CD14-positive monocyte (primary cell): ENCODE data around the gene COL24A1. TPM values are rescaled to one million over a fixed set of nuclear protein-coding genes. Genes with fewer than 3 reads are reported as not detected.

Experiments
- DNase-seq, 3 donors: peaks; one replicate each; pipeline ENCODE4 v3.0.0-alpha.2; 2011 to 2022
- H2AFZ ChIP-seq: 2 replicates; pipeline ENCODE4 v1.6.0; 2012; ENCODE audit warnings: mild to moderate bottlenecking, low read depth, low read length, inconsistent platforms; ENCODE audit not compliant: insufficient read depth, poor library complexity, severe bottlenecking
- H3K27ac ChIP-seq, 2 donors: 1 replicate in 1 of 2; 2 replicates in 1 of 2; pipeline ENCODE4 v1.5.1; 2012 to 2013; ENCODE audit warnings: low read length in 2 of 2, control low read depth in 1 of 2, inconsistent platforms in 1 of 2, low read depth in 1 of 2, mild to moderate bottlenecking in 1 of 2
- H3K27me3 ChIP-seq, 2 donors: one replicate each; pipeline versions ENCODE4 v1.6.0 to v1.6.1; 2011 to 2013; ENCODE audit warnings: low read length in 2 of 2; ENCODE audit not compliant: control insufficient read depth in 2 of 2, insufficient read depth in 2 of 2
- H3K36me3 ChIP-seq, 2 donors: replicated peaks in 1 of 2; 1 replicate in 1 of 2; 2 replicates in 1 of 2; pipeline versions ENCODE4 v1.5.1 to v1.6.1; 2012 to 2013; ENCODE audit warnings: low read length in 2 of 2, control low read depth in 1 of 2, inconsistent platforms in 1 of 2, mild to moderate bottlenecking in 1 of 2; ENCODE audit not compliant: insufficient read depth in 2 of 2, control insufficient read depth in 1 of 2
- H3K4me1 ChIP-seq, 2 donors: 1 replicate in 1 of 2; 2 replicates in 1 of 2; pipeline versions ENCODE4 v1.5.1 to v1.6.1; 2012 to 2013; ENCODE audit warnings: low read length in 2 of 2, control low read depth in 1 of 2, inconsistent platforms in 1 of 2, mild to moderate bottlenecking in 1 of 2, moderate library complexity in 1 of 2; ENCODE audit not compliant: insufficient read depth in 2 of 2, control insufficient read depth in 1 of 2
- H3K4me2 ChIP-seq: replicated peaks from 2 replicates; pipeline ENCODE3; 2012; ENCODE audit warnings: low read length, moderate library complexity, mild to moderate bottlenecking; ENCODE audit not compliant: poor library complexity, severe bottlenecking; ENCODE audit errors: extremely low read depth
- H3K4me3 ChIP-seq, 3 experiments: fragments of 200-600 bp in 1 of 3; sonication (generic) in 1 of 3; replicated peaks in 1 of 3; 1 replicate in 2 of 3; 2 replicates in 1 of 3; pipeline ENCODE4 v1.5.1; 2011 to 2013; ENCODE audit warnings: low read length in 3 of 3, mild to moderate bottlenecking in 3 of 3, control low read depth in 2 of 3, low read depth in 2 of 3, inconsistent platforms in 1 of 3, moderate library complexity in 1 of 3
- H3K79me2 ChIP-seq: 2 replicates; pipeline ENCODE4 v1.6.0; 2012; ENCODE audit warnings: mild to moderate bottlenecking, control low read depth, inconsistent platforms, low read length, moderate library complexity; ENCODE audit not compliant: insufficient read depth
- H3K9ac ChIP-seq: 2 replicates; pipeline ENCODE4 v1.6.0; 2017; ENCODE audit warnings: low read length, mild to moderate bottlenecking; ENCODE audit not compliant: insufficient read depth, poor library complexity, severe bottlenecking
- H3K9me3 ChIP-seq, 2 donors: replicated peaks in 1 of 2; 1 replicate in 1 of 2; 2 replicates in 1 of 2; pipeline versions ENCODE4 v1.5.1 to v1.6.1; 2012 to 2013; ENCODE audit warnings: low read length in 2 of 2, control low read depth in 1 of 2; ENCODE audit not compliant: control insufficient read depth in 1 of 2, insufficient read depth in 1 of 2
- H4K20me1 ChIP-seq: 2 replicates; pipeline ENCODE4 v1.6.0; 2012; ENCODE audit warnings: mild to moderate bottlenecking, low read length, control low read depth, moderate library complexity; ENCODE audit not compliant: insufficient read depth
- H3K27ac Mint-ChIP-seq, 7 donors: one replicate each; pipeline ENCODE4 v1.8.0; 2020; ENCODE audit warnings: mild to moderate bottlenecking in 7 of 7, mixed read lengths in 7 of 7, moderate library complexity in 6 of 7, inconsistent platforms in 2 of 7
- H3K27me3 Mint-ChIP-seq, 3 donors: one replicate each; pipeline ENCODE4 v1.8.0; 2021 to 2022; ENCODE audit warnings: low read depth in 3 of 3, mild to moderate bottlenecking in 3 of 3, mixed read lengths in 3 of 3, moderate library complexity in 3 of 3, inconsistent platforms in 1 of 3
- H3K36me3 Mint-ChIP-seq, 2 donors: one replicate each; pipeline ENCODE4 v1.8.0; 2020; ENCODE audit warnings: mixed read lengths in 2 of 2, inconsistent platforms in 1 of 2, mild to moderate bottlenecking in 1 of 2
- H3K4me1 Mint-ChIP-seq: one replicate; pipeline ENCODE4 v1.8.0; 2020; ENCODE audit warnings: mild to moderate bottlenecking, mixed read lengths
- H3K4me3 Mint-ChIP-seq, 2 donors: one replicate each; pipeline ENCODE4 v1.8.0; 2020; ENCODE audit warnings: mild to moderate bottlenecking in 2 of 2, mixed read lengths in 2 of 2, moderate library complexity in 1 of 2
- H3K9me3 Mint-ChIP-seq, 7 donors: one replicate each; pipeline ENCODE4 v1.8.0; 2020 to 2022; ENCODE audit warnings: mixed read lengths in 7 of 7, mild to moderate bottlenecking in 6 of 7, moderate library complexity in 6 of 7, inconsistent platforms in 2 of 7
- WGBS: methylation state at CpG from one replicate; pipeline ENCODE4 v1.1.5; 2013; ENCODE audit warnings: missing lambda C conversion rate; ENCODE audit not compliant: insufficient coverage; 5-methylcytosine and 5-hydroxymethylcytosine counted together
- intact Hi-C, 2 donors: fragments of 100-400 bp; cut with micrococcal nuclease; formaldehyde crosslinking; loops; one replicate each; pipeline versions ENCODE4 v1.15.0 to v1.15.1; 2023
- polyA plus RNA-seq, 3 donors: library from polyadenylated mRNA; depleted of rRNA in 1 of 3; unstranded in 2 of 3; stranded (reverse) in 1 of 3; fragments of 300-500 nt in 2 of 3; fragments of >200 nt in 1 of 3; fragmentation: Illumina TruSeq in 2 of 3; gene quantifications; 1 replicate in 2 of 3; 2 replicates in 1 of 3; pipeline ENCODE4 v1.2.3, GENCODE V29; 2012 to 2021
- TF ChIP-seq, protein P1 (sequence below): fragments of 200-600 bp; IDR thresholded peaks from one replicate; pipeline ENCODE4 v1.8.0; 2022; ENCODE audit warnings: antibody characterized with exemption, mild to moderate bottlenecking

Gene COL24A1
- polyA plus RNA-seq, 3 donors = 0.05 to 0.13 TPM; not detected in 1

DNA sequence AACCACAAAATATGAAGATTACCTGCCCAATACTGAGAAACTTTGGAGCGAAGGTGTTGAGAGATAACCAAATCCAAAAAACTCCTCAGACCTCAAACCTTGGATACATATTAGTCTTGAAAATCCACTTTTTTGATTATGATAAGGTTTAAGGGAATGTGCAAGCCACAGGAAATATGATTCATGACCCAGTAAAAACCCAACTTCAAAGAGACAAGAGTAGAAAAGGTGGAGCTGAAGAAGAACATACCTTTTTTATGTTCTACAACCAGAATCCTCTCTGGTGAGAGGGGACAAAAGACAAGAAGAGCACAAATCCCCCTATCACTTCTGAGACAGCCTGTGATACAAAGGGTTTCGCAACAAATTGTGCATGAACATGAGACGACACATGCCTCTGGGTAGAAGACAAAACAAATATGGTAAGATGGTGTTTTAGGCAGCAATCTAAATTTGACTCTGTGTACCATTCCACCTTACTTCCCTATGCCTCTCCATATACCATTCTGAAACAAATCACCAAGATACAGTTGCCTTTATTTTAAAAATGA, 37.3 kb downstream of the COL24A1 start:
- no CpG with 5 or more reads among the region's 3 CpGs for WGBS
- no peaks in the 10 kb centered on the region for H3K9me3 ChIP-seq
- Mint-ChIP-seq H3K4me3 (no peak overlapping the region), H3K27ac (no peak overlapping the region), H3K36me3 (no peaks in the 10 kb centered on the region), H3K4me1 (no peaks in the 10 kb centered on the region), H3K9me3 (peaks cover 0 to 6% (median 2%) of the 10 kb centered on the region in 7 donors), H3K27me3 (no peaks in the 10 kb centered on the region)
- H3K36me3 ChIP-seq = no peaks in the 10 kb centered on the region
- H3K27me3 ChIP-seq = no peaks in the 10 kb centered on the region
- no peak overlapping the region for H3K27ac ChIP-seq
- no peak overlapping the region for H3K9ac ChIP-seq
- DNase-seq = no peak
- no peaks in the 10 kb centered on the region for H3K4me1 ChIP-seq
- no peaks in the 10 kb centered on the region for H3K79me2 ChIP-seq
- intact Hi-C loops = no loop called here
- TF ChIP-seq, protein P1, sequence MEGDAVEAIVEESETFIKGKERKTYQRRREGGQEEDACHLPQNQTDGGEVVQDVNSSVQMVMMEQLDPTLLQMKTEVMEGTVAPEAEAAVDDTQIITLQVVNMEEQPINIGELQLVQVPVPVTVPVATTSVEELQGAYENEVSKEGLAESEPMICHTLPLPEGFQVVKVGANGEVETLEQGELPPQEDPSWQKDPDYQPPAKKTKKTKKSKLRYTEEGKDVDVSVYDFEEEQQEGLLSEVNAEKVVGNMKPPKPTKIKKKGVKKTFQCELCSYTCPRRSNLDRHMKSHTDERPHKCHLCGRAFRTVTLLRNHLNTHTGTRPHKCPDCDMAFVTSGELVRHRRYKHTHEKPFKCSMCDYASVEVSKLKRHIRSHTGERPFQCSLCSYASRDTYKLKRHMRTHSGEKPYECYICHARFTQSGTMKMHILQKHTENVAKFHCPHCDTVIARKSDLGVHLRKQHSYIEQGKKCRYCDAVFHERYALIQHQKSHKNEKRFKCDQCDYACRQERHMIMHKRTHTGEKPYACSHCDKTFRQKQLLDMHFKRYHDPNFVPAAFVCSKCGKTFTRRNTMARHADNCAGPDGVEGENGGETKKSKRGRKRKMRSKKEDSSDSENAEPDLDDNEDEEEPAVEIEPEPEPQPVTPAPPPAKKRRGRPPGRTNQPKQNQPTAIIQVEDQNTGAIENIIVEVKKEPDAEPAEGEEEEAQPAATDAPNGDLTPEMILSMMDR = no peak
- H4K20me1 ChIP-seq = no peaks in the 10 kb centered on the region
- H3K4me3 ChIP-seq = no peak overlapping the region
- no peak overlapping the region for H3K4me2 ChIP-seq
- no peak overlapping the region for H2AFZ ChIP-seq

DNA sequence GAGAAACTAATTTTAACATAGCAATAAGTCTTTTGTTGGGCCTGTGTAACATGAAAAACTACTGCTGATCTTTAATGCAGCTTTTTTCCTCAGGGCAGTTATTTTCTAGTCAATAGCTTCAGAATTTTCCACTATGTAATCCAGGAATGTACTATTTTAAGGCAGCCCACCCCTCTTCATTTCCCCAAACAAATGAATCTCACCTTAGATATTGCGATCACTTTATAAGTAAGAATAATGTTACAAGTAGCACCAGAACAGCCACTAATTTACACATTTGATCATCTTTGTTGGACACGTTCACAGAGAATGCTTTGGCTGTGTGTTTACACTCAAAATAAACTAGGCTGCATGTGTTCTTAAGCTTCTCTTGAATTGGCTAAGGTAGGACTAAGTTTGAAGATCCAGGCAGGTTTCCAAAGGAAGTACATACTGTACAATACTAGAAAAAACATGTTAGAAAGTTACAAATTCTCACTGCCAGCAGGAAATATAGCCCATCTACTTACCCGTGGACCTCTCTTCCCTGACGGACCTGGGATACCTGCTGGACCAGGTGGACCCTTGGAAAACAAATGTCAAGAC, 41.7 kb downstream of the COL24A1 start:
- 63% methylated on average over 2 of the region's 4 CpGs for WGBS

More for the DNA sequence above, 41.7 kb downstream of the COL24A1 start:
- Histone ChIP-seq H3K9me3 (peaks cover 3 to 16% of the 10 kb centered on the region in 2 donors), H3K79me2 (no peaks in the 10 kb centered on the region), H3K27me3 (no peaks in the 10 kb centered on the region), H3K4me2 (no peak overlapping the region), H2AFZ (no peak overlapping the region), H4K20me1 (no peaks in the 10 kb centered on the region), H3K4me1 (no peaks in the 10 kb centered on the region), H3K9ac (no peak overlapping the region), H3K27ac (no peak overlapping the region), H3K36me3 (peaks cover 0 to 8% of the 10 kb centered on the region in 2 donors), H3K4me3 (no peak overlapping the region)
- intact Hi-C loops = no loop called here
- TF ChIP-seq, protein P1 = no peak
- no peak for DNase-seq
- Mint-ChIP-seq H3K9me3 (peaks cover 3 to 11% (median 6%) of the 10 kb centered on the region in 7 donors), H3K27ac (no peak overlapping the region), H3K4me1 (no peaks in the 10 kb centered on the region), H3K27me3 (no peaks in the 10 kb centered on the region), H3K36me3 (peaks cover 5 to 21% of the 10 kb centered on the region in 2 donors), H3K4me3 (no peak overlapping the region)
